Activated CD8-positive, alpha-beta T cell treated with anti-CD3 and anti-CD28 coated beads for 36 hours (primary cell): ENCODE measurements around the gene TCF12. TPM values are rescaled to one million over a fixed set of nuclear protein-coding genes. Genes with fewer than 3 reads are reported as not detected.

ENCODE experiments used
- ATAC-seq: fragments of 200-7000 bp; cut with Tn5 transposase; one replicate; pipeline ENCODE4 v1.10.0; 2021; ENCODE audit warnings: mild to moderate bottlenecking, moderate library complexity
- CTCF ChIA-PET: fragments of 350-600 bp; sonication (Branson Sonifier 250); formaldehyde crosslinking; loops from one replicate; lab custom pipeline; 2021; ENCODE audit warnings: antibody characterized with exemption; lab: Charles Lee
- POLR2A ChIA-PET: fragments of 350-600 bp; sonication (Branson Sonifier 250); formaldehyde crosslinking; loops from one replicate; lab custom pipeline; 2021; ENCODE audit warnings: antibody characterized with exemption; lab: Charles Lee
- DNase-seq: peaks from one replicate; pipeline ENCODE4 v3.0.0-alpha.2; 2020
- H3K27ac Mint-ChIP-seq: one replicate; pipeline ENCODE4 v1.8.0; 2021; ENCODE audit warnings: mild to moderate bottlenecking, mixed read lengths
- H3K27me3 Mint-ChIP-seq: one replicate; pipeline ENCODE4 v1.8.0; 2021; ENCODE audit warnings: mixed read lengths
- H3K36me3 Mint-ChIP-seq: one replicate; pipeline ENCODE4 v1.8.0; 2021; ENCODE audit warnings: low read depth, mixed read lengths
- H3K4me1 Mint-ChIP-seq: one replicate; pipeline ENCODE4 v1.8.0; 2021; ENCODE audit warnings: low read depth, mixed read lengths
- H3K4me3 Mint-ChIP-seq: one replicate; pipeline ENCODE4 v1.8.0; 2021; ENCODE audit warnings: mild to moderate bottlenecking, moderate library complexity, mixed read lengths
- H3K9me3 Mint-ChIP-seq: one replicate; pipeline ENCODE4 v1.8.0; 2021; ENCODE audit warnings: mixed read lengths
- CTCF ChIP-seq: fragments of 200-600 bp; IDR thresholded peaks from one replicate; pipeline ENCODE4 v1.8.0; 2022; ENCODE audit warnings: antibody characterized with exemption, mild to moderate bottlenecking
- intact Hi-C: fragments of 100-400 bp; cut with micrococcal nuclease; formaldehyde crosslinking; loops from one replicate; pipeline ENCODE4 v1.10.0; 2022
- total RNA-seq, 2 experiments: library from RNA; stranded (reverse); gene quantifications; one replicate each; pipeline ENCODE4 v1.2.3, GENCODE V29; 2021

The TCF12 gene
- total RNA-seq, 2 experiments from 2014 or later: 60.5 to 67.4 TPM

GRCh38 chr15:57122080-57122840, 203.8 kb downstream of the TCF12 start:
- Mint-ChIP-seq H3K4me1 (peaks cover 31% of the 10 kb centered on the region), H3K4me3 (no peak overlapping the region), H3K9me3 (no peaks in the 10 kb centered on the region), H3K36me3 (peaks cover 19% of the 10 kb centered on the region), H3K27me3 (no peaks in the 10 kb centered on the region), H3K27ac (no peak overlapping the region)
- ChIA-PET CTCF (interaction anchor here (1.0 kb wide), 1 partner anchor 8 kb away, joined by 3 read pairs; no protein-coding TSS in a partner anchor), POLR2A (no interaction called here)
- DNase-seq (no peak), ATAC-seq (no peak)
- no peak for TF ChIP-seq CTCF
- intact Hi-C loops: no loop called here

DNA sequence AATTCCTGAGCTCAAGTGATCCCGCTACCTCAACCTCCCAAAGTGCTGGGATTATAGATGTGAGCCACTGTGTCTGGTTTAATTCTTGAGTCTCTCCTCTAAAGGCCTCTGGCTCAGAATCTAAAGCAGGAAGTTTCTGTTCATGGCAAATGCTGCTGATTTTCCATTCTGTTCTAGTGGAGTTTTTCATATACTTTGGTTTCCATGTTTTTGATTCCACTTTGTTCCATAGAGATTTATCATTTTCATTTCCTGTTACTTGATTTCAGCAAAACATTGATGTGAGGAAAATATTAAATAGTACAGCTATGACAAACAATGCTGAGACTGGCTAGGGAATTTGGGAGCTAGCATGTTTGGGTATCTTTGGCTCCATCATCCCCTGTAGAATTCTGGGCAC, 205.6 kb downstream of the TCF12 start:
- CTCF ChIA-PET: no interaction called here

GRCh38 chr15:57129064-57129463, 210.6 kb downstream of the TCF12 start:
- POLR2A ChIA-PET: no interaction called here
- Mint-ChIP-seq H3K4me1 (peaks cover 46% of the 10 kb centered on the region), H3K9me3 (no peaks in the 10 kb centered on the region), H3K4me3 (no peak overlapping the region), H3K27ac (no peak overlapping the region), H3K36me3 (peaks cover 20% of the 10 kb centered on the region), H3K27me3 (no peaks in the 10 kb centered on the region)
- no peak for TF ChIP-seq CTCF
- CTCF ChIA-PET: no interaction called here
- DNase-seq: no peak
- intact Hi-C loops: no loop called here
- no peak for ATAC-seq

More for the DNA sequence above, 205.6 kb downstream of the TCF12 start:
- intact Hi-C loops: no loop called here
- no peaks in the 10 kb centered on the region for H3K9me3 Mint-ChIP-seq
- H3K27ac Mint-ChIP-seq: no peak overlapping the region
- DNase-seq: no peak
- H3K36me3 Mint-ChIP-seq: peaks cover 20% of the 10 kb centered on the region
- no peaks in the 10 kb centered on the region for H3K27me3 Mint-ChIP-seq
- TF ChIP-seq CTCF: no peak
- no peak for ATAC-seq
- peaks cover 22% of the 10 kb centered on the region for H3K4me1 Mint-ChIP-seq
- no peak overlapping the region for H3K4me3 Mint-ChIP-seq
- POLR2A ChIA-PET: interaction anchor here (0.6 kb wide), 1 partner anchor 94 kb away, joined by 3 read pairs; no protein-coding TSS in a partner anchor

GRCh38 chr15:57130956-57131355, 212.5 kb downstream of the TCF12 start:
- POLR2A ChIA-PET: no interaction called here

More at GRCh38 chr15:57130956-57131355, 212.5 kb downstream of the TCF12 start:
- intact Hi-C loops: no loop called here
- CTCF ChIA-PET: interaction anchor here (0.8 to 1.7 kb wide), 4 partner anchors 8 to 46 kb away, joined by 3 to 4 read pairs (median 3); no protein-coding TSS in a partner anchor
- H3K9me3 Mint-ChIP-seq: no peaks in the 10 kb centered on the region
- ATAC-seq (no peak), DNase-seq (peak; percentile 16)
- peaks cover 18% of the 10 kb centered on the region for H3K36me3 Mint-ChIP-seq
- TF ChIP-seq CTCF: no peak
- H3K4me1 Mint-ChIP-seq: peaks cover 60% of the 10 kb centered on the region
- H3K4me3 Mint-ChIP-seq: no peak overlapping the region
- no peaks in the 10 kb centered on the region for H3K27me3 Mint-ChIP-seq
- peak overlapping the region; percentile 73 for H3K27ac Mint-ChIP-seq
